Osteoblast (primary cell): Measurements from ENCODE around the gene SLC1A2. TPM values are rescaled to one million over a fixed set of nuclear protein-coding genes. Genes with fewer than 3 reads are reported as not detected.

Experiments used
- DNase-seq: peaks from one replicate; pipeline ENCODE4 v3.0.0; 2011; ENCODE audit warnings: low spot score, mixed read lengths; ENCODE audit not compliant: insufficient read length; ENCODE audit errors: missing footprints
- H2AFZ ChIP-seq: 2 replicates; pipeline ENCODE4 v1.6.0; 2011; ENCODE audit warnings: mild to moderate bottlenecking, low read length
- H3K27ac ChIP-seq: 2 replicates; pipeline ENCODE4 v1.5.1; 2011; ENCODE audit warnings: mild to moderate bottlenecking, low read depth, low read length, moderate library complexity
- H3K27me3 ChIP-seq: 2 replicates; pipeline ENCODE4 v1.6.0; 2012; ENCODE audit warnings: mild to moderate bottlenecking, control low read depth, inconsistent platforms, low read length, moderate library complexity; ENCODE audit not compliant: insufficient read depth
- H3K36me3 ChIP-seq: 2 replicates; pipeline ENCODE4 v1.5.1; 2011; ENCODE audit warnings: mild to moderate bottlenecking, low read length, control low read depth, moderate library complexity; ENCODE audit not compliant: insufficient read depth
- H3K4me1 ChIP-seq: 2 replicates; pipeline ENCODE4 v1.5.1; 2011; ENCODE audit warnings: mild to moderate bottlenecking, low read length, control low read depth, moderate library complexity; ENCODE audit not compliant: insufficient read depth
- H3K4me2 ChIP-seq: 2 replicates; pipeline ENCODE4 v1.6.0; 2011; ENCODE audit warnings: mild to moderate bottlenecking, low read length; ENCODE audit not compliant: insufficient read depth
- H3K4me3 ChIP-seq: fragments of 200-600 bp; sonication (generic); 3 replicates; pipeline ENCODE4 v1.5.1; 2012; ENCODE audit warnings: mild to moderate bottlenecking, low read length, inconsistent platforms; ENCODE audit not compliant: insufficient read depth
- H3K79me2 ChIP-seq: 2 replicates; pipeline ENCODE4 v1.6.0; 2012; ENCODE audit warnings: mild to moderate bottlenecking, low read length, control low read depth, inconsistent platforms; ENCODE audit not compliant: insufficient read depth
- H3K9me3 ChIP-seq: 2 replicates; pipeline ENCODE4 v1.5.1; 2011; ENCODE audit warnings: low read depth, low read length, control low read depth
- H4K20me1 ChIP-seq: 2 replicates; pipeline ENCODE4 v1.6.0; 2012; ENCODE audit warnings: mild to moderate bottlenecking, low read length, control low read depth; ENCODE audit not compliant: insufficient read depth
- CTCF ChIP-seq: IDR thresholded peaks from 2 replicates; pipeline ENCODE4 v1.5.1; 2011; ENCODE audit warnings: mild to moderate bottlenecking, low read depth, low read length, moderate library complexity; ENCODE audit errors: extremely low read depth
- total RNA-seq: library from RNA; depleted of rRNA; stranded (reverse); fragments of >200 nt; gene quantifications from 2 replicates; pipeline ENCODE4 v1.2.3, GENCODE V29; 2012

SLC1A2 gene
- total RNA-seq, 1 donor = 0.72 TPM

- Histone ChIP-seq H3K27me3 (no peaks in the 10 kb centered on the region), H3K27ac (no peak overlapping the region), H3K79me2 (no peaks in the 10 kb centered on the region), H4K20me1 (no peaks in the 10 kb centered on the region), H3K4me2 (no peak overlapping the region), H3K4me1 (peaks cover 7% of the 10 kb centered on the region), H3K36me3 (peaks cover 17% of the 10 kb centered on the region), H3K9me3 (no peaks in the 10 kb centered on the region), H3K4me3 (no peak overlapping the region), H2AFZ (no peak overlapping the region)
- no peak for TF ChIP-seq CTCF
- no peak for DNase-seq
Measured at GRCh38 chr11:35235157-35235468, 184.2 kb downstream of the SLC1A2 start.

GRCh38 chr11:35234460-35235156 is 184.8 kb downstream of the SLC1A2 start:
- Histone ChIP-seq H3K27me3 (no peaks in the 10 kb centered on the region), H3K79me2 (no peaks in the 10 kb centered on the region), H3K9me3 (no peaks in the 10 kb centered on the region), H3K4me3 (no peak overlapping the region), H3K4me1 (peaks cover 7% of the 10 kb centered on the region), H3K4me2 (no peak overlapping the region), H4K20me1 (no peaks in the 10 kb centered on the region), H3K27ac (no peak overlapping the region), H2AFZ (no peak overlapping the region), H3K36me3 (peaks cover 22% of the 10 kb centered on the region)
- DNase-seq = no peak
- TF ChIP-seq CTCF = no peak

- TF ChIP-seq CTCF = no peak
- H2AFZ ChIP-seq = no peak overlapping the region
- no peak overlapping the region for H3K4me3 ChIP-seq
- H3K9me3 ChIP-seq = no peaks in the 10 kb centered on the region
- H3K27me3 ChIP-seq = no peaks in the 10 kb centered on the region
- H4K20me1 ChIP-seq = no peaks in the 10 kb centered on the region
- H3K27ac ChIP-seq = no peak overlapping the region
- H3K4me2 ChIP-seq = no peak overlapping the region
- no peak for DNase-seq
- peaks cover 32% of the 10 kb centered on the region for H3K36me3 ChIP-seq
- peaks cover 7% of the 10 kb centered on the region for H3K4me1 ChIP-seq
- H3K79me2 ChIP-seq = no peaks in the 10 kb centered on the region
Measured at GRCh38 chr11:35233518-35233917, 185.8 kb downstream of the SLC1A2 start.

- peaks cover 39% of the 10 kb centered on the region for H3K36me3 ChIP-seq
- no peaks in the 10 kb centered on the region for H3K79me2 ChIP-seq
- no peak overlapping the region for H3K27ac ChIP-seq
- no peak overlapping the region for H3K4me2 ChIP-seq
- H3K4me3 ChIP-seq = no peak overlapping the region
- no peaks in the 10 kb centered on the region for H3K9me3 ChIP-seq
- H2AFZ ChIP-seq = no peak overlapping the region
- H3K4me1 ChIP-seq = peaks cover 7% of the 10 kb centered on the region
- no peaks in the 10 kb centered on the region for H3K27me3 ChIP-seq
- no peak for TF ChIP-seq CTCF
- H4K20me1 ChIP-seq = no peaks in the 10 kb centered on the region
- no peak for DNase-seq
Measured at GRCh38 chr11:35232891-35233330, 186.4 kb downstream of the SLC1A2 start.
